ENCODE results near the gene GRM7. TPM values are rescaled to one million over a fixed set of nuclear protein-coding genes. Genes with fewer than 3 reads are reported as not detected.

Gene GRM7
- polyA plus RNA-seq, 3 donors: not detected

DNA sequence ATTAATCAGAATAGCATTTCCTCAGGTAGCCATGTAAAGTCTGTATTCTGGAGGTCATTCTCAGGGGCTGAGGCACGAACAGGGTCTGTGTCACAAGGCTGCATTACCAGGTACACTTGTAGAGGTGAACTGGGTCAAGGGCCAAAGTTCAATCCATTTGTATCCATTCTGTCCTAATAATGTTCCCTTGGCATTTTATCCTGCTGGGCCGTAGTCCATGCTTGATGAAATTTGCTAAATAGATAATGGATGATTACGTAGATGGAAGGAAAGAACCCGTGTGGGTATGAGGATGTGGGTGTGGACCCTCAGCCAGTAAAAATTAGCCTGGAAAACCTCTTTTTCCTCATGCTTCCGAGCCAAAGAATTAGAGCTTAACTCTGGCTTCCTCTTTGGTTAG is 785.9 kb downstream of the GRM7 start:
- Histone ChIP-seq H2AFZ (ENCODE audit: insufficient read depth, low read depth, low read length, poor library complexity, severe bottlenecking) (no peak overlapping the region), H3K4me1 (ENCODE audit: control insufficient read depth in 1 of 2, insufficient read depth in 2 of 2, low read length in 2 of 2) (peaks cover 0 to 4% of the 10 kb centered on the region in 2 donors), H4K20me1 (ENCODE audit: insufficient read depth, low read length) (no peaks in the 10 kb centered on the region), H3K4me3 (replicated peaks in 1 of 3; ENCODE audit: low read depth in 2 of 3, low read length in 3 of 3) (no peak overlapping the region), H3K27ac (ENCODE audit: low read depth in 1 of 2, low read length in 2 of 2) (no peak overlapping the region), H3K27me3 (ENCODE audit: control insufficient read depth in 2 of 2, insufficient read depth in 2 of 2, low read length in 2 of 2) (no peaks in the 10 kb centered on the region), H3K9me3 (replicated peaks in 1 of 2; ENCODE audit: control insufficient read depth in 1 of 2, insufficient read depth in 1 of 2, low read length in 2 of 2) (no peaks in the 10 kb centered on the region), H3K36me3 (replicated peaks in 1 of 2; ENCODE audit: control insufficient read depth in 1 of 2, insufficient read depth in 2 of 2, low read length in 2 of 2) (no peaks in the 10 kb centered on the region), H3K4me2 (replicated peaks; ENCODE audit: extremely low read depth, low read length, poor library complexity, severe bottlenecking) (no peak overlapping the region), H3K79me2 (ENCODE audit: insufficient read depth, low read length) (no peaks in the 10 kb centered on the region), H3K9ac (ENCODE audit: insufficient read depth, low read length, poor library complexity, severe bottlenecking) (no peak overlapping the region)
- peaks cover 0 to 1% (median 0%) of the 10 kb centered on the region in 3 donors for H3K27me3 Mint-ChIP-seq (ENCODE audit: low read depth in 3 of 3)
- peaks cover 9% of the 10 kb centered on the region for H3K4me1 Mint-ChIP-seq
- no peak for DNase-seq
- H3K4me3 Mint-ChIP-seq: no peak overlapping the region
- no peaks in the 10 kb centered on the region for H3K36me3 Mint-ChIP-seq
- no peak overlapping the region for H3K27ac Mint-ChIP-seq
- TF ChIP-seq, protein P1, sequence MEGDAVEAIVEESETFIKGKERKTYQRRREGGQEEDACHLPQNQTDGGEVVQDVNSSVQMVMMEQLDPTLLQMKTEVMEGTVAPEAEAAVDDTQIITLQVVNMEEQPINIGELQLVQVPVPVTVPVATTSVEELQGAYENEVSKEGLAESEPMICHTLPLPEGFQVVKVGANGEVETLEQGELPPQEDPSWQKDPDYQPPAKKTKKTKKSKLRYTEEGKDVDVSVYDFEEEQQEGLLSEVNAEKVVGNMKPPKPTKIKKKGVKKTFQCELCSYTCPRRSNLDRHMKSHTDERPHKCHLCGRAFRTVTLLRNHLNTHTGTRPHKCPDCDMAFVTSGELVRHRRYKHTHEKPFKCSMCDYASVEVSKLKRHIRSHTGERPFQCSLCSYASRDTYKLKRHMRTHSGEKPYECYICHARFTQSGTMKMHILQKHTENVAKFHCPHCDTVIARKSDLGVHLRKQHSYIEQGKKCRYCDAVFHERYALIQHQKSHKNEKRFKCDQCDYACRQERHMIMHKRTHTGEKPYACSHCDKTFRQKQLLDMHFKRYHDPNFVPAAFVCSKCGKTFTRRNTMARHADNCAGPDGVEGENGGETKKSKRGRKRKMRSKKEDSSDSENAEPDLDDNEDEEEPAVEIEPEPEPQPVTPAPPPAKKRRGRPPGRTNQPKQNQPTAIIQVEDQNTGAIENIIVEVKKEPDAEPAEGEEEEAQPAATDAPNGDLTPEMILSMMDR (IDR thresholded peaks at IDR 0.05): no peak
- 51% methylated on average over 3 of the region's 5 CpGs for WGBS (ENCODE audit: insufficient coverage)
- intact Hi-C loops (cut with micrococcal nuclease): no loop called here
- peaks cover 0 to 4% (median 0%) of the 10 kb centered on the region in 7 donors for H3K9me3 Mint-ChIP-seq

DNA sequence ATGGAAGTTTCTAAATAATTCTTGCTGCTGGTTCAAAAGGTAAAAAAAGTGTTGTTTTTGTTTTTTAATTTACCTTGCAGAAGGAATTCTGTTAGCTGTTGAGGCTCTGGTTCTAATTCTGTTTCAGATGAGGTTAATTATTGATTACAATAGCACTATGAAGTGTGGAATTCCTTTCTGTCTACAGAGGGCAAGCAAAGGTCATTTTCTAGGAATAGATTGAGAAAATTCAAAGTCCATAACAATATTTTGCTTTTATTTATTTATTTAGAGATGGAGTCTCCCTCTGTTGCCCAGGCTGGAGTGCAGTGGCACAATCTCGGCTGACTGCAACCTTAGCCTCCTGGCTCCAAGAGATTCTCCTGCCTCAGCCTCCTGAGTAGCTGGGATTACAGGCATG is 789.6 kb downstream of the GRM7 start:
- TF ChIP-seq, protein P1 (IDR thresholded peaks at IDR 0.05): no peak
- DNase-seq: no peak
- Histone ChIP-seq H3K79me2 (ENCODE audit: insufficient read depth, low read length) (no peaks in the 10 kb centered on the region), H3K36me3 (replicated peaks in 1 of 2; ENCODE audit: control insufficient read depth in 1 of 2, insufficient read depth in 2 of 2, low read length in 2 of 2) (no peaks in the 10 kb centered on the region), H2AFZ (ENCODE audit: insufficient read depth, low read depth, low read length, poor library complexity, severe bottlenecking) (no peak overlapping the region), H3K27ac (ENCODE audit: low read depth in 1 of 2, low read length in 2 of 2) (no peak overlapping the region), H3K27me3 (ENCODE audit: control insufficient read depth in 2 of 2, insufficient read depth in 2 of 2, low read length in 2 of 2) (no peaks in the 10 kb centered on the region), H3K4me3 (replicated peaks in 1 of 3; ENCODE audit: low read depth in 2 of 3, low read length in 3 of 3) (no peak overlapping the region), H3K4me2 (replicated peaks; ENCODE audit: extremely low read depth, low read length, poor library complexity, severe bottlenecking) (no peak overlapping the region), H3K9me3 (replicated peaks in 1 of 2; ENCODE audit: control insufficient read depth in 1 of 2, insufficient read depth in 1 of 2, low read length in 2 of 2) (no peaks in the 10 kb centered on the region), H3K9ac (ENCODE audit: insufficient read depth, low read length, poor library complexity, severe bottlenecking) (no peak overlapping the region), H4K20me1 (ENCODE audit: insufficient read depth, low read length) (no peaks in the 10 kb centered on the region), H3K4me1 (ENCODE audit: control insufficient read depth in 1 of 2, insufficient read depth in 2 of 2, low read length in 2 of 2) (peaks cover 0 to 4% of the 10 kb centered on the region in 2 donors)
- no CpG with 5 or more reads among the region's 1 CpG for WGBS (ENCODE audit: insufficient coverage)
- H3K4me3 Mint-ChIP-seq: no peak overlapping the region
- H3K4me1 Mint-ChIP-seq: peaks cover 9% of the 10 kb centered on the region
- no peaks in the 10 kb centered on the region for H3K27me3 Mint-ChIP-seq (ENCODE audit: low read depth in 3 of 3)
- H3K27ac Mint-ChIP-seq: no peak overlapping the region
- H3K9me3 Mint-ChIP-seq: peaks cover 0 to 1% (median 0%) of the 10 kb centered on the region in 7 donors
- no peaks in the 10 kb centered on the region for H3K36me3 Mint-ChIP-seq
- intact Hi-C loops (cut with micrococcal nuclease): no loop called here

Measured in CD14-positive monocyte (primary cell).